Chondrocyte (in vitro differentiated cells): ENCODE measurements around the gene HACD2. TPM values are rescaled to one million over a fixed set of nuclear protein-coding genes. Genes with fewer than 3 reads are reported as not detected.
A peak's percentile ranks its signal among the peaks of the same experiment; 100 is the strongest.

Experiments used
- DNase-seq: peaks from one replicate; pipeline ENCODE4 v3.0.0; 2021; ENCODE audit warnings: mixed read lengths, low spot score
- H3K27ac Mint-ChIP-seq: one replicate; pipeline ENCODE4 v1.8.0; 2021; ENCODE audit warnings: mild to moderate bottlenecking, moderate library complexity, mixed read lengths; ENCODE audit not compliant: unreplicated experiment
- H3K27me3 Mint-ChIP-seq: 2 replicates; pipeline ENCODE4 v1.8.0; 2021; ENCODE audit warnings: low read depth, mixed read lengths
- H3K36me3 Mint-ChIP-seq: 2 replicates; pipeline ENCODE4 v1.8.0; 2021; ENCODE audit warnings: low read depth, mixed read lengths
- H3K4me1 Mint-ChIP-seq: 2 replicates; pipeline ENCODE4 v1.8.0; 2021; ENCODE audit warnings: low read depth, mild to moderate bottlenecking, mixed read lengths
- H3K4me3 Mint-ChIP-seq: one replicate; pipeline ENCODE4 v1.8.0; 2021; ENCODE audit warnings: mild to moderate bottlenecking, moderate library complexity, mixed read lengths; ENCODE audit not compliant: unreplicated experiment
- H3K9me3 Mint-ChIP-seq: 2 replicates; pipeline ENCODE4 v1.8.0; 2021; ENCODE audit warnings: low read depth, mixed read lengths
- CTCF ChIP-seq: fragments of 200-600 bp; sonication (generic); IDR thresholded peaks from 2 replicates; pipeline ENCODE4 v1.5.0; 2021; ENCODE audit warnings: antibody characterized with exemption, mild to moderate bottlenecking, moderate library complexity
- total RNA-seq: library from RNA; stranded (reverse); gene quantifications from 3 replicates; pipeline ENCODE4 v1.2.1, GENCODE V29; 2021

Gene HACD2
- total RNA-seq, 1 donor from 2014 or later: 79.0 TPM

- Mint-ChIP-seq H3K9me3 (no peaks in the 10 kb centered on the region), H3K27me3 (peaks cover 25% of the 10 kb centered on the region), H3K4me1 (peaks cover 28% of the 10 kb centered on the region), H3K4me3 (peak overlapping the region; percentile 32), H3K36me3 (no peaks in the 10 kb centered on the region), H3K27ac (no peak overlapping the region)
- no peak for TF ChIP-seq CTCF
- DNase-seq: no peak
Measured at GRCh38 chr3:123446210-123446609, 138.6 kb downstream of the HACD2 start.

GRCh38 chr3:123445702-123446101, 139.2 kb downstream of the HACD2 start:
- H3K36me3 Mint-ChIP-seq: no peaks in the 10 kb centered on the region
- peak overlapping the region; percentile 32 for H3K4me3 Mint-ChIP-seq
- TF ChIP-seq CTCF: no peak
- no peak overlapping the region for H3K27ac Mint-ChIP-seq
- H3K27me3 Mint-ChIP-seq: peaks cover 25% of the 10 kb centered on the region
- peaks cover 28% of the 10 kb centered on the region for H3K4me1 Mint-ChIP-seq
- DNase-seq: no peak
- no peaks in the 10 kb centered on the region for H3K9me3 Mint-ChIP-seq

GRCh38 chr3:123444744-123445143, 140.1 kb downstream of the HACD2 start:
- Mint-ChIP-seq H3K9me3 (no peaks in the 10 kb centered on the region), H3K27me3 (peaks cover 32% of the 10 kb centered on the region), H3K36me3 (no peaks in the 10 kb centered on the region), H3K4me1 (peaks cover 28% of the 10 kb centered on the region), H3K4me3 (no peak overlapping the region), H3K27ac (no peak overlapping the region)
- peak; percentile 42 for TF ChIP-seq CTCF
- no peak for DNase-seq

GRCh38 chr3:123444023-123444422, 140.8 kb downstream of the HACD2 start:
- Mint-ChIP-seq H3K27me3 (peaks cover 36% of the 10 kb centered on the region), H3K4me1 (peaks cover 28% of the 10 kb centered on the region), H3K27ac (no peak overlapping the region), H3K36me3 (no peaks in the 10 kb centered on the region), H3K9me3 (no peaks in the 10 kb centered on the region), H3K4me3 (no peak overlapping the region)
- no peak for DNase-seq
- TF ChIP-seq CTCF: no peak

- TF ChIP-seq CTCF: no peak
- H3K27ac Mint-ChIP-seq: no peak overlapping the region
- peaks cover 28% of the 10 kb centered on the region for H3K4me1 Mint-ChIP-seq
- peaks cover 38% of the 10 kb centered on the region for H3K27me3 Mint-ChIP-seq
- no peak overlapping the region for H3K4me3 Mint-ChIP-seq
- no peaks in the 10 kb centered on the region for H3K36me3 Mint-ChIP-seq
- no peak for DNase-seq
- H3K9me3 Mint-ChIP-seq: no peaks in the 10 kb centered on the region
Measured at GRCh38 chr3:123442908-123443307, 141.9 kb downstream of the HACD2 start.
